WERI-Rb-1 (cell line): ENCODE data around the gene COMMD4.
"Not testable (repeated sequence)": the region's sequence is repeated elsewhere in the genome, so short reads cannot be mapped to it uniquely, and the experiment has no call there.

ENCODE experiments used
- DNase-seq: peaks from one replicate; pipeline ENCODE4 v3.0.0-alpha.2; 2020
- H3K27ac ChIP-seq: fragments of 250-450 bp; sonication (Bioruptor Pico); 2 replicates; pipeline ENCODE4 v1.5.1; 2020; ENCODE audit warnings: mild to moderate bottlenecking, moderate library complexity
- H3K27me3 ChIP-seq: fragments of 250-450 bp; sonication (Bioruptor Pico); 2 replicates; pipeline ENCODE4 v1.5.1; 2021; ENCODE audit warnings: mild to moderate bottlenecking, low read depth, moderate library complexity; ENCODE audit not compliant: insufficient read depth, severe bottlenecking
- H3K36me3 ChIP-seq: fragments of 250-450 bp; sonication (Bioruptor Pico); 2 replicates; pipeline ENCODE4 v1.5.1; 2020; ENCODE audit warnings: mild to moderate bottlenecking, moderate library complexity
- H3K4me3 ChIP-seq: 2 replicates; pipeline ENCODE4 v1.5.1; 2011; ENCODE audit warnings: low read depth, mild to moderate bottlenecking, control low read depth, low read length
- H3K9me3 ChIP-seq: fragments of 250-450 bp; sonication (Bioruptor Pico); 2 replicates; pipeline ENCODE4 v1.5.1; 2021; ENCODE audit warnings: mild to moderate bottlenecking, moderate library complexity; ENCODE audit not compliant: severe bottlenecking
- TF ChIP-seq, protein P1 (sequence below): IDR thresholded peaks from 2 replicates; pipeline ENCODE4 v1.5.1; 2011; ENCODE audit warnings: low read depth, mild to moderate bottlenecking, control low read depth, inconsistent platforms, low read length

The COMMD4 gene

DNA sequence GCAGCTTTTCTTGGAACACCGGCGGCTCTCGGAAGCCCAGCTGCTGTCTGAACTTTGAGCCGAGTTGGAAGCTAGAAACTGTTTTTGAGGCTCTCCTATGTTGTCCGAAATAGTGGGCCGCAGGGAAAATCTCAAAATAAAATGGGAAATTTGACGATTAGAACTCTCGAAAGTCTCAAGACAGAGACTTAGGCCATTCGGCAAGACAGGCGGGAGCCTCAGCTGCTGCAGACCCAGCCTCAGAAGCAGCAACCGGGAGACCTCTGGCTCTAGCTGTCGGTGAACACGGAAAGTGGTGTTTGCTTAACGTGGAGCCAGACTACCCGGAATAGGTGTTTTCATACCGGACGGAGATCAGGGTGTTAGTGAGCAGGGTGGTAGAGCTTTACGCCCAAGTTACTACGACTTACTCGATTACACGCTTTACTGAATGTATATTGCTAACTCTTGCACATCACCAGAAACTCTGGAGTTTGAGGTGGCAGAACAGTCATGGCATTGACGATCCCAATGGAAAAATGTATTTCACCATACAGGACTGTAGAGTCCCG, 32.9 kb downstream of the COMMD4 start:
- TF ChIP-seq, protein P1, sequence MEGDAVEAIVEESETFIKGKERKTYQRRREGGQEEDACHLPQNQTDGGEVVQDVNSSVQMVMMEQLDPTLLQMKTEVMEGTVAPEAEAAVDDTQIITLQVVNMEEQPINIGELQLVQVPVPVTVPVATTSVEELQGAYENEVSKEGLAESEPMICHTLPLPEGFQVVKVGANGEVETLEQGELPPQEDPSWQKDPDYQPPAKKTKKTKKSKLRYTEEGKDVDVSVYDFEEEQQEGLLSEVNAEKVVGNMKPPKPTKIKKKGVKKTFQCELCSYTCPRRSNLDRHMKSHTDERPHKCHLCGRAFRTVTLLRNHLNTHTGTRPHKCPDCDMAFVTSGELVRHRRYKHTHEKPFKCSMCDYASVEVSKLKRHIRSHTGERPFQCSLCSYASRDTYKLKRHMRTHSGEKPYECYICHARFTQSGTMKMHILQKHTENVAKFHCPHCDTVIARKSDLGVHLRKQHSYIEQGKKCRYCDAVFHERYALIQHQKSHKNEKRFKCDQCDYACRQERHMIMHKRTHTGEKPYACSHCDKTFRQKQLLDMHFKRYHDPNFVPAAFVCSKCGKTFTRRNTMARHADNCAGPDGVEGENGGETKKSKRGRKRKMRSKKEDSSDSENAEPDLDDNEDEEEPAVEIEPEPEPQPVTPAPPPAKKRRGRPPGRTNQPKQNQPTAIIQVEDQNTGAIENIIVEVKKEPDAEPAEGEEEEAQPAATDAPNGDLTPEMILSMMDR, result no peak
- peaks cover 41% of the 10 kb centered on the region for H3K36me3 ChIP-seq
- DNase-seq, result no peak

DNA sequence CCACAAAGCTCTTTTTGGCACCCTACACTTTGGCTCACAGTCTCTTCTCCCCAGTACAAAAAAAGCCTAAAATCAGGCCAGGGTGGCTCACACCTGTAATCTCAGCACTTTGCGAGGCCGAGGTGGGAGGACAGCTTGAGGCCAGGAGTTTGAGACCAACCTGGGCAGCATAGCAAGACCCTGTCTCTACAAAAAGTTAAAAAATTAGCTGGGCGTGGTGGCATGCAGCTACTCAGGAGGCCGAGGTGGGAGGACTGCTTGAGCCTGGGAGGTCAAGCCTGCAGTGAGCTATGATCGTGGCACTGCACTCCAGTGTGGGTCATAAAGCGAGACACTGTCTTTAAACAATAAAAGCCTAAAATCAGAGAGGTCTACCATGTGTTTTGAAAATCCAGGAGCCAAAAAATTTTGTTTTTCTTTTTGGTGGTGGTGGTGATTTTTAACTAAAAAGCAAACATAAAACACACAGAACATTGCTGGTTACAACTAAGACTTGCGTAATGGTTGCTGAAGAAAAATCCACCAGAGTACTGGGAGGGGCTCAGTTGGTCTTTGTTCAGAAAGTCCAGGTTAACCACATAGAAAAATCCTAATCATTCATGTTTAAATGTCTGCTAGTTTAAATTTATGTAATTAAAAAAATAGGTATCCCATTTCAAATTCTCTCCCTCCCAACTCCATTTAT, 34.2 kb downstream of the COMMD4 start:
- no peak for DNase-seq
- Histone ChIP-seq H3K27ac (no peak overlapping the region), H3K4me3 (no peak overlapping the region), H3K36me3 (peaks cover 47% of the 10 kb centered on the region), H3K27me3 (no peaks in the 10 kb centered on the region), H3K9me3 (no peaks in the 10 kb centered on the region)
- TF ChIP-seq, protein P1, result no peak

More for the DNA sequence above, 32.9 kb downstream of the COMMD4 start:
- peak overlapping the region; percentile 83 for H3K4me3 ChIP-seq
- H3K27ac ChIP-seq, result peak overlapping the region; percentile 90
- H3K9me3 ChIP-seq, result no peaks in the 10 kb centered on the region
- H3K27me3 ChIP-seq, result no peaks in the 10 kb centered on the region

DNA sequence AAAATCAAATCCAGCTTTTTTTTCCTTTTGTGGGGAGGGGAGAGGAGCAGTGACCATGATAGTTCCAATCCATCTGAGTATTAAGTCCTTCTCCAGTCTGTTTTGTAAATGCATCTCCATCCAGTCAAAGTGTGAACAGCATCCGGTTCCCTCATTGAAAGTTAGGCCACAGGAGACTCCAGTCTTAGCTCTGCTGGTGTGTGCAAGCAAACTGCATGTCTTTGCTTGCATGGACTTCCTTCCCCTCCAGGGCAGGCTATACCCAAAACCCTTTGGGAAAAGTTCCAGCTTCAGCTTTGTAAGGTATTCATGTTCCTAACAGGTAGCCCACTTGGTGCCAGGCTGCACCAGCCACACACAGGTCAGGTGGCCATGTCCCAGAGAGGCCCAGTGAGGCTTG, 35.6 kb downstream of the COMMD4 start:
- Histone ChIP-seq H3K4me3 (no peak overlapping the region), H3K27me3 (no peaks in the 10 kb centered on the region), H3K27ac (no peak overlapping the region), H3K36me3 (peaks cover 58% of the 10 kb centered on the region), H3K9me3 (no peaks in the 10 kb centered on the region)
- TF ChIP-seq, protein P1, result no peak
- DNase-seq, result no peak

DNA sequence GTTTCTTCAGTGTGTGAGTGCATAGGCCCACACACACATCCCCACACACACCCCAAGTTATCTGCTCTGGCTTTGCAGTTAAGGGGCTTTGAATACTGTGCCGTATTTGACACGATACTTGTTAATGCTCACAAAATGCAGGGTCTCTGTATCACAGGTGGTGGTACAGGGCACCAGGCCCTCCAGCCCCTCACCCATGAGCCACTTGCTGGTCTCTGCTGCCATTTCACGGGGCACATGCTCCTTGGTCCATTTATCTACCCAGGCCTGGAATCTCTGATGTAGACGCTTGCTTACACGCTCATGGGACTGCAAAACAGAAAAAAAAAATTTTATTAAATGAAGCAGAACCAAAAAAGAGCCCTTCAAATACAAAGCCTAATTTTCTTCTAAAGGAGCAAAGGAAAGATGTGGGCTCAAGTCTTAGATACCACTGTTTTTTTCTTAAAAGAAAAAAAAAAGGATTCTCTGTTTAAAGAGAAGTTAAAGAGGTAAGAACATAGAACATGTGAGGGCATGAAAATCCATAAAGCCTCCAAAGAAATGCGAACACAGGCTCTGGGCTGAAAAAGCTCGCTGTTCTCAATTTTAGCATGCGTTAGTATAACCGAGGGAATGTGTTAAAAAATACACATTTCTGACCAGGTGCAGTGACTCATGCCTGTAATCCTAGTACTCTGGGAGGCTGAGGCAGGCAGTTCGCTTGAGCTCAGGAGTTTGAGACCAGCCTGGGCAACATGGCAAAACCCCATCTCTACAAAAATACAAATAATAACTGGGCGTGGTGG, 36.2 kb downstream of the COMMD4 start:
- TF ChIP-seq, protein P1, result no peak
- Histone ChIP-seq H3K4me3 (no peak overlapping the region), H3K27ac (no peak overlapping the region), H3K27me3 (no peaks in the 10 kb centered on the region), H3K9me3 (no peaks in the 10 kb centered on the region), H3K36me3 (peaks cover 61% of the 10 kb centered on the region)
- no peak for DNase-seq

DNA sequence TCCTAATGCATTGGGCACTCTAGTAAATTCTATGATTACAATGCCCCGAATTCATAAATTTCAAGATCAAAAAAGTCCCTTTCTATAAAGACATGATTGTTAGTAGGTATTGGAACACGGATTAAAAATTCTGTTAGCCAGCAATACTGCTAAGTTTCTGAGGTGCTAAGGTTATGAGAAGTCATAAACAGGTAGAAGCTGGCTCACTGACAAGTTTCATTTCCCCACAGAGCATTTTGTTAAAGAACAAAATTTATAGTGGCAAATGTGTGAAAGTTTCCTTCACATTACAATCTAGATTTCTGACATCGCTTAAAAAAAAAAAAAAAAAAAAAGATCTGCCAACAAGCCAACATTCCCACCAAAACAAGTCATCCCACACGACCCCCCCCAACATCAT, 44.9 kb downstream of the COMMD4 start:
- DNase-seq, result no peak
- peaks cover 72% of the 10 kb centered on the region for H3K36me3 ChIP-seq

DNA sequence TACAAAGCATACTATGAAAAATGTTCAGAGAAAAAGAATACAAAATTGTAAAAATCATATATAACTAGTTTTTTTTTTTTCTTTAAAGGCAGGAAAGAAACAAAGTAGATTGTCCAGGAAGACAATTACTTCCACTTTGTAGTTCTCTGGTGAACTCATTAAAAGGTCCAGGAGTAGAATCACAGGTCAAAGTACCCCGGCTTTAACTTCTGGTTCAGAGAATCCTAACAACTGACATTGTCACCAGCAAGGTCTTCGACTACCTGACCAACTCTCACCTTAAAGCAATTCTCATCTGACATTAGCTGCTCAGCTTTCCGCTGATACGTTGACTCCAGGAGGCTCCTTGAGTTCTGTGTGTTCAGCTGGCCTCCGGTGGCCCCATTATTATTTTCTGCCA, 48.1 kb downstream of the COMMD4 start:
- not testable (repeated sequence) for DNase-seq, H3K9me3 ChIP-seq, H3K4me3 ChIP-seq, H3K27me3 ChIP-seq, H3K27ac ChIP-seq
- H3K36me3 ChIP-seq, result peaks cover 73% of the 10 kb centered on the region

More for the DNA sequence above, 44.9 kb downstream of the COMMD4 start:
- no peak overlapping the region for H3K4me3 ChIP-seq
- H3K9me3 ChIP-seq, result no peaks in the 10 kb centered on the region
- TF ChIP-seq, protein P1, result no peak
- no peak overlapping the region for H3K27ac ChIP-seq
- no peaks in the 10 kb centered on the region for H3K27me3 ChIP-seq
